Smooth muscle cell (in vitro differentiated cells): Measurements from ENCODE around the gene TMEM208. TPM values are rescaled to one million over a fixed set of nuclear protein-coding genes. Genes with fewer than 3 reads are reported as not detected.

Experiments
- DNase-seq: peaks from one replicate; lab custom pipeline; 2025; ENCODE audit not compliant: unreplicated experiment; lab: John Stamatoyannopoulos, UW
- H2AFZ ChIP-seq: fragments of 200-600 bp; sonication (generic); 2 replicates; pipeline ENCODE4 v1.6.0; 2016; ENCODE audit warnings: antibody characterized with exemption, low read depth, mild to moderate bottlenecking
- H3F3A ChIP-seq: fragments of 200-600 bp; sonication (generic); 2 replicates; pipeline ENCODE4 v1.6.0; 2017; ENCODE audit warnings: antibody characterized with exemption, low read depth
- H3K27ac ChIP-seq: fragments of 200-600 bp; sonication (generic); 2 replicates; pipeline ENCODE4 v1.5.1; 2016; ENCODE audit warnings: low read depth, mild to moderate bottlenecking
- H3K27me3 ChIP-seq: fragments of 200-600 bp; sonication (generic); 2 replicates; pipeline ENCODE4 v1.6.1; 2016; ENCODE audit warnings: low read depth, mild to moderate bottlenecking
- H3K36me3 ChIP-seq: fragments of 200-600 bp; sonication (generic); 2 replicates; pipeline ENCODE4 v1.5.1; 2016; ENCODE audit warnings: low read depth
- H3K4me1 ChIP-seq: fragments of 200-600 bp; sonication (generic); 2 replicates; pipeline ENCODE4 v1.5.1; 2016; ENCODE audit warnings: low read depth
- H3K4me2 ChIP-seq: fragments of 200-600 bp; sonication (generic); 2 replicates; pipeline ENCODE4 v1.6.0; 2016; ENCODE audit warnings: mild to moderate bottlenecking
- H3K4me3 ChIP-seq: fragments of 200-600 bp; sonication (generic); 2 replicates; pipeline ENCODE4 v1.5.1; 2016; ENCODE audit warnings: mild to moderate bottlenecking
- H3K79me2 ChIP-seq: fragments of 200-600 bp; sonication (generic); 2 replicates; pipeline ENCODE4 v1.6.0; 2016; ENCODE audit warnings: low read depth, mild to moderate bottlenecking
- H3K9ac ChIP-seq: fragments of 200-600 bp; sonication (generic); 2 replicates; pipeline ENCODE4 v1.6.0; 2016; ENCODE audit warnings: low read depth
- H3K9me3 ChIP-seq: fragments of 200-600 bp; sonication (generic); replicated peaks from 2 replicates; pipeline ENCODE4 v1.5.1; 2016; ENCODE audit warnings: low read depth
- H4K20me1 ChIP-seq: fragments of 200-600 bp; sonication (generic); 2 replicates; pipeline ENCODE4 v1.6.0; 2016; ENCODE audit warnings: low read depth
- CTCF ChIP-seq: fragments of 200-600 bp; sonication (generic); IDR thresholded peaks from 2 replicates; pipeline ENCODE4 v1.5.1; 2017; ENCODE audit warnings: borderline replicate concordance, mild to moderate bottlenecking, antibody characterized with exemption; ENCODE audit not compliant: insufficient read depth, poor library complexity, severe bottlenecking
- WGBS: methylation state at CpG from one replicate; pipeline ENCODE4 v1.1.7; 2016; ENCODE audit warnings: low lambda C conversion rate; 5-methylcytosine and 5-hydroxymethylcytosine counted together
- polyA plus RNA-seq: library from polyadenylated mRNA; unstranded; fragments of >200 nt; fragmentation: Nextera tagmentation; extraction: Ambion mirVana; gene quantifications from 2 replicates; pipeline ENCODE4 v1.2.1, GENCODE V29; 2016
- total RNA-seq: library from RNA; depleted of rRNA; stranded (reverse); fragments of >200 nt; gene quantifications from 2 replicates; pipeline ENCODE4 v1.2.3, GENCODE V29; 2014

Gene TMEM208
- total and polyA plus RNA-seq, 2 experiments from 2014 or later = 45.4 to 171 TPM

- DNase-seq = peak; percentile 93
- no peaks in the 10 kb centered on the region for H3K27me3 ChIP-seq
- H4K20me1 ChIP-seq = no peaks in the 10 kb centered on the region
- H3F3A ChIP-seq = peaks cover 51% of the 10 kb centered on the region
- no peak overlapping the region for H2AFZ ChIP-seq
- under 1% methylated on average over 41 of the region's 48 CpGs for WGBS
- peak overlapping the region; percentile 71 for H3K4me3 ChIP-seq
- no peaks in the 10 kb centered on the region for H3K9me3 ChIP-seq
- H3K9ac ChIP-seq = peak overlapping the region; percentile 63
- H3K79me2 ChIP-seq = peaks cover 20% of the 10 kb centered on the region
- peaks cover 36% of the 10 kb centered on the region for H3K4me1 ChIP-seq
- H3K27ac ChIP-seq = peak overlapping the region; percentile 97
- TF ChIP-seq CTCF = peak; percentile 26
- H3K4me2 ChIP-seq = peak overlapping the region; percentile 99
- no peaks in the 10 kb centered on the region for H3K36me3 ChIP-seq
Observed at GRCh38 chr16:67246081-67246755, 19.3 kb downstream of the TMEM208 start.

DNA sequence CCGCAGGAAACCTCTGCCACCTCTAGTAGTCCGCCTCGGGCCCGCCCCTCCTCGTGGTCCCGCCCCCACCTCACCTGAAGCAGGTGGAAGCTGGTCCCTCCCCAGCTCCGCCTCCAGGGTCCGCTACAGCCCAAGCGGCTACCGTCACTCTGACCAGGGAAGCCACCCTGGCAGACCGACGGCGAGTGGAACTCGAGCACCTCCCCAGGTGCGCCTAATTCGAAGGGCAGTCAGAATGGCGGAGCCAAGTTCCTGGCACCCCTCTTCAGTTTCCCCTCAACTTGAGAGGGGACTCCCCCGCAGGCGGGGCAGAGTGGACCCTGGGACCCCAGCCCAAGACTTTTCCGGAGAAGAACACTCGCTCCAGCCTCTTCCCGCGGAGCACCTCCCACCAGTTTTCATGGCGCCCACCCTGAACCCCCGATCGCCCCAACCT is 19.8 kb downstream of the TMEM208 start:
- H3K4me2 ChIP-seq = peak overlapping the region; percentile 99
- no peak for DNase-seq
- no peak for TF ChIP-seq CTCF
- peaks cover 31% of the 10 kb centered on the region for H3K4me1 ChIP-seq
- H4K20me1 ChIP-seq = no peaks in the 10 kb centered on the region
- peak overlapping the region; percentile 63 for H3K9ac ChIP-seq
- no peaks in the 10 kb centered on the region for H3K27me3 ChIP-seq
- H3F3A ChIP-seq = peaks cover 46% of the 10 kb centered on the region
- peaks cover 20% of the 10 kb centered on the region for H3K79me2 ChIP-seq
- peak overlapping the region; percentile 97 for H3K27ac ChIP-seq
- H3K9me3 ChIP-seq = no peaks in the 10 kb centered on the region
- no peaks in the 10 kb centered on the region for H3K36me3 ChIP-seq
- peak overlapping the region; percentile 71 for H3K4me3 ChIP-seq
- 2% methylated on average over 21 of the region's 26 CpGs for WGBS
- no peak overlapping the region for H2AFZ ChIP-seq

DNA sequence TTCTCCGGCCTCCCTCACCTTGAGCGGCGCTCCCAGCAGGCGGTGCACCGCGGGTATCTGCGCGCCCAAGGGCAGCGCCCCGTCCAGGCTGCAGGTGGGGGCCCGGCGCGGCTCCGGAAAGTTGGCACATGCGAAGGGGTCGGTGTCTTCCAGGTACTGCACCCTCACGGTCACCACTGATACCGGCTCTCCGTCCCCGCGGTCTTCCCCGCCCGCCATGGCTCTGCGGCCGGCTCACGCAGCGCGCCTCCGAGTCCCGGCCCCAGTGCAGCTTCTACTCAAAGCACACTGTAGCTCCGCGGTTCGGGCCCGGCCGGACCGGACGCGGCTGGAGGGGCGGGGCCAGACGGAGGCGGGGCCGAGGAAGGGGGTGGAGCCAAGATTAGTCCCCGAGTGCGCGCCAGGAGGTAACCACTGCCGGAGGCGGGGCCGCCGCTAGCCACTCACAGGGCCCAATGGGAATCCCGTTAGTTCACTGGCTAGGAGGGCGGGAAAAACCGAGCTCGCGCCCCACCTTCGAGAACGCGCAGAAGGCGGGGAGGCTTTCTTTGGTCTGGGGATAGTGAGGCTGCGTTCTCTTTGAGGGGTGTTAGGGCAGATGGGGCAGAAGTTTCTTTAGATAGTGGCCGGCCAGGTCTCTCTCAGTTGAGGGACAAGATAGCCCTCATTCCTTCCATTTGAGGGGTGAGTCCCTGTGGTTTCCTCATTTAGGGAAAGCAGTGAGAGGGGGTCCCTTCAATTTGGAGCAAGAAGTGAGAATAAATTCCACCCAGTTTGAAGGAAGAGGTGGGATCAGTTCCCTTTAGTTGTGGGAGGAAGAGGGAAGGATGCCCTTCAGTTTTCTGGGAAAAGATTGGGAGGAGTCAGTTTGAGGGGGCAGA is 20.5 kb downstream of the TMEM208 start, which contains the start of gene FHOD1:
Gene FHOD1 (minus strand): TSS at position 290 of the 881 bp plus-strand sequence. CDS start 71 bp downstream, at position 219.
- Histone ChIP-seq H2AFZ (no peak within 1 kb of the TSS), H4K20me1 (no peaks in the 10 kb centered on the region), H3K36me3 (no peaks in the 10 kb centered on the region), H3F3A (peaks cover 40% of the 10 kb centered on the region), H3K27ac (peak within 1 kb of the TSS; percentile 97), H3K9me3 (no peaks in the 10 kb centered on the region), H3K4me1 (peaks cover 30% of the 10 kb centered on the region), H3K79me2 (peaks cover 17% of the 10 kb centered on the region), H3K4me3 (peak within 1 kb of the TSS; percentile 71), H3K9ac (peak within 1 kb of the TSS; percentile 69), H3K27me3 (no peaks in the 10 kb centered on the region), H3K4me2 (peak within 1 kb of the TSS; percentile 99)
- 1% methylated on average over 33 of the region's 60 CpGs for WGBS
- peak; percentile 95 for DNase-seq
- no peak for TF ChIP-seq CTCF
